HG03457 (cell line): ENCODE measurements around the gene TREH.
"Not testable (repeated sequence)": the region's sequence is repeated elsewhere in the genome, so short reads cannot be mapped to it uniquely, and the experiment has no call there.

Experiments
- ATAC-seq: cut with Tn5 transposase; IDR thresholded peaks from one replicate; pipeline ENCODE4 v1.9.1; 2021; ENCODE audit warnings: moderate number of reproducible peaks; ENCODE audit not compliant: unreplicated experiment

TREH gene

DNA sequence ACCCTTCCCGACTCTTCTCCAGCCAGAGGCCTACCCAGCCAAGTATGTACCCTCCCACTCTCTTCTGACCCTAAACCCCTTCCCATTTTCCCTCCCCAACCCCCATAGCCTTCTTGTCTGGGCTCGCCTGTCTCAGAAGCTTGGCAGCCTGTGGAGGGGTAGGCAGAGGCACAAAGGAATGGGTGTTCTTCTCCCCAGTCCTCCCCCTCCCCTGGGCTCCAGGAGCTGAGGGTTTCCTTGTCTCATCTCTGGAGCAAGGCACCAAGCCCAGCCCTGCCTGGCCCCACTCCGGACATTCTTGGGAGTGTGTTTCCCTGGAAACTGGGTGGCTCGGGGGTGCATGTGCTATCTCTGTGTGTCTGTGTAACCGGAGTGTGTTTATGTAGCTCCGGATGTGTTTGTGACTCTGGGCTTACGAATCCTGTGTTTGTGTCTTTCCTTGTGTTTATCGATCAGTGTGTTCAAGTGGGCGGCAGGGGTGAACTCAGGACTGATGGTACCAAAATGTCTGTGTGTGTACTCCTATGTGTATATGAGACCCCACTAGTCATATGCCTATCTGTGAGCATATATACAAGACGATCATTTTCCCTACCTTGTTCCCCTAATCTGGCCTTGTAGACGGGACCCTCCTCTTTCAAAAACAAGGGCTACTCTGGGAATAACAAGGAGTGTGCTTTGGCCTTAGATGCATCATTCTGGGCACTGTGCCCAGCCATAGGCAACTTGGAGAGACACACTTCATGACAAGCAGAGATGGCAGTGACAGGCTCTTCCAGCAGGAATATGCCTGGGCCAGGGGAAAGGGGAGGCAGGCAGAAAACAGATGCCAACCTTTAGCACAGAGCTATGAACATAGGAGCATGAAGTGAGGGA lies 61.1 kb downstream of the TREH start:
- ATAC-seq = no peak

DNA sequence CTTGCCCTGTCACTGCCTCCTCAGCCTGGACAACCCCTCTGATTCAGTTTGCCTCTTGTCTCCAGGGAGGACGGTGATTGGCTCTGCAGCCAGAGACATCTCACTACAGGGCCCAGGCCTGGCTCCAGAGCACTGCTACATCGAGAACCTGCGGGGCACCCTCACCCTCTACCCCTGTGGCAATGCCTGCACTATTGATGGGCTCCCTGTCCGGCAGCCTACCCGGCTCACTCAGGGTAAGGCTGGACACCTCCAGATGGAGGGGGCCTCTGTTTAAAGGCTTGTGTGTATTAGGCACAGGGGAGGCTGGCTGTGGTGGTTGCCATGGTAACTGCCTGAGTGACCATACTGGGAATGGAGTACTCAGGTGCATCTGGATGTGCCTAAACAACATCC lies 63.5 kb downstream of the TREH start:
- no peak for ATAC-seq

DNA sequence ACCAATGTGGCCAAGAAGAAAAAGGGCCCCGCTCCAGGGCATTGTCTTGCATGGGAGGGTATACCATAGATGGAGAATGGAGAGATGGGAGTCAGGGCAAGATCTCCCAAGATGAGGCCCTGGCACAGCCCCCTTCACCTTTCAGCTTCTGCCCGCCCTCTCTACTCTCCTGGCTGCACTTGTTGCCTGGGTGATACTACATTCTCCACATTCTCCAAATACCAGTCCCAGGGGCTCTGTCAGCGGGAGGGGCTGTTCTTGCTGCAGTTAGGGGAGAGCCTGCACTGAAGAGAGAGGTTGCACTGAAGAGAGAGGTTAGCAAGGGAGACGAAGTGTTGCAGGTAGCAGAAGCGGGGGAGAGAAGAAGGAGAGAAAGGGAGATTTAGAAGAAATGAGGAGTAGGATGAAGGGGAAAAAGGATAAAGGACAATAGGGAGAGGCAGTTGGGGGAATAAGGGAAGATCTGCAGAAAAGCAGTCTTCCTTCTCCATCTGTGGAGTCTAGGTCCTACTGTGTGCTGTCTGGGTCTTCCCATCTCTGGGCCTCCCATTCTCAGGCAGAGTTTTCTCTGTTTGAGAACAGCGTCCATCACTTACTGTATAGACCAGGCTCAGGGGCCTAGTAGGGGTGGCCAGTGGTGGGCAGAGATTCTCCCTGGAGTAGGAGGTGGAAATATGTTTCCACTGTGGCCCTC lies 64.0 kb downstream of the TREH start:
- no peak for ATAC-seq

DNA sequence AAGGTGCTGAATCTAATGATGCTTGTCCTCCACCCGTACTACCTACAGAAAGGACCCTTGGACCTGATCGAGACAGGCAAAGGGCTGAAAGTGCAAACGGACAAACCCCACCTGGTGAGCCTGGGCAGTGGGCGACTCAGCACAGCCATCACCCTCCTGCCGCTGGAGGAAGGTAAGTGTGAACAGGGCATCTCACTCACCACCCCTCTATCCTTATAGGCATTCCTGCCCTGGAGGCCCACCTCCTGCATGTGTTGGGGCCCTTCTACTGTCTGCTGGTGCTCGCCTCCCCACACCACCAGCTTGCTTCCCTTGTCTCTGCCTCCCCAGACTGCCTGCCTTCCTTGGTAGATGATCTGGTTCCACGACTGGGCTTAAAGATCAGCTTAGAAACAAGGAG lies 64.9 kb downstream of the TREH start:
- ATAC-seq = no peak

DNA sequence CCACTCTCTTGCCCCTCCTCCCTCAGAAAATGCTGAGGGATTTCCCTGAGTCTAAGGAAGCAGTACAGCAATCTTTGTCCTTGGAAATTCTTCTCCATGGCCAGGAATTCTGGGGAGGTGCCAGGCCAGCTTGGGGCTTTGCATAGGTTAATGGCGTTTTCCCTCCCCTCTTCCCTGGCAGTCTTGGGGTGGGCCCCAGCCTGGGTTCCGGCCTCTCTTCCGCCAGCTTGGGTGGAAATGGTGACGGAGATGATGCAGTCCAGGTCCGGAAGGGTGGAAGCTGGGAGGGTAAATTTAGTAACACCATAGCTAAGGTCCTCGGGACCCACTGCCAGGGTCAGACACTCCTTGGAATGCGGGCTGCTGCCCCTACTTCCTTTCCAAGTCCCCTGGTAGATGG lies 67.1 kb downstream of the TREH start:
- no peak for ATAC-seq

DNA sequence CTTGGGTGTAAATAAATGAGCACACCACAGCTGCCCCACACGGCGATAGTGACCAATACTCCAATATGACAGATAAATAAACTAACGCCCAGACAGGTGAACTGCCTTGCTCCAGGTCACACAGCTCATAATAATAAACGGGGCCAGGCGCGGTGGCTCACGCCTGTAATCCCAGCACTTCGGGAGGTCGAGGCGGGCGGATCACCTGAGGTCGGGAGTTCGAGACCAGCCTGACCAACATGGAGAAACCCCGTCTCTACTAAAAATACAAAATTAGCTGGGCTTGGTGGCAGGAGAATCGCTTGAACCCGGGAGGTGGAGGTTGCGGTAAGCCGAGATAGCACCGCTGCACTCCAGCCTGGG lies 68.0 kb downstream of the TREH start:
- not testable (repeated sequence) for ATAC-seq

DNA sequence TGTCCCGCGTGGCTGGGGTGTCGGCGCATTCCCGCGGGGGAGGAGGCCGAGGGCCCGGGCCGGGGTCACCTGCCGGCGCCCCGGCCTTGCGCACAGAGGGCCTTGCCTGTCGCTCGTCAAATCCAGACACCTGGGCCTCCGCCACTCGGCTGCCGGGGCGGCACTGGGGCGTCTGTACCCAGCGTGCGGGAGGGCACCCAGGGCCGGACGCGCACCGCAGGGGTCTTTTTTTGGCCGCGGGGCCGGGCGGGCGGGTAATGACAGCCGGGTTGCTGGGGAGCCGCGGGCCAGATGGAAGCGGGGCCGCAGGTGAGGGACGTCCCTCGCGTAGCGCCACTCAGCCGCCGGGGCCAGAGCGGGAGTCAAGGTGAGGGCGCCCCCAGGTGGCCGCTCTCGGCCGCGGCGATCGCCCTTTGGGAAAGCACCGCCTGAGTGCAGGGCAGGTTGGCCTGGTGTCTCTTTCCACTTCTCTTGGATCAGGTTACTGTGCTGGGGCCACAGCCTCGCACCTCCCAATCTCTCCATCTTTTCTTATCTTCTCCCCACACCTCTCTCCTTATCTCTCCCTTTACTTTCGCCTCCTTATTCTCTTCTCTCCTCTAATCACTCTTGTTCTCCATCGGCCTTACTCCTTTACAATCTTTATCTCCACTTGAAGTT lies 68.5 kb downstream of the TREH start:
- no peak for ATAC-seq

DNA sequence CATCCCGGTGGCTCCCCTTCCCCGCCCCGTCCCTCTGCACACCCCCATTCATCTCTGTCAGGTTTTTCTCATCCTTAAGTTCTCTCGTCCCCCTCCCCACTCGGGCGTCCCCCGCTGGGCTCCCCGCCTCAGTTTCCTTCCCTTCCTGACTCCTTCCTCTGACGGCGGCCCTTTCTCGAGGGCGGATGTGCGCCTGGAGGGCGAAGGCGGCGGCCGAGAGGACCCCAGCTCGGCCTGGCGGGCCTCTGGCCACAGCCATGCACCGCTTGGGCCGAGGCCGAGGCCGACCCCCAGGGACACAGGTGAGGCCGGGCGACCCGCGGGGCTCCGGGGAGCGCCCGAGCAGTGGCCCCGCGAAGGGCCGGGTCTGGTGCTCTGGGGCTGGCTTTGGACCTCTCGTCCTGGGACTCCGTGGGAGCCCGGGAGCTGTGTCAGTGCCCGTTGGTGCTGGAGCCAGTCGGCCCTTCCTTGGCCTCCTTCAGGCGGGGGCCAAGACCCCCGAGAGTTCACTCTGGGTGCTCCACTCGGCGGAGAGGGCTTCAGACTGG lies 69.2 kb downstream of the TREH start:
- ATAC-seq = no peak

DNA sequence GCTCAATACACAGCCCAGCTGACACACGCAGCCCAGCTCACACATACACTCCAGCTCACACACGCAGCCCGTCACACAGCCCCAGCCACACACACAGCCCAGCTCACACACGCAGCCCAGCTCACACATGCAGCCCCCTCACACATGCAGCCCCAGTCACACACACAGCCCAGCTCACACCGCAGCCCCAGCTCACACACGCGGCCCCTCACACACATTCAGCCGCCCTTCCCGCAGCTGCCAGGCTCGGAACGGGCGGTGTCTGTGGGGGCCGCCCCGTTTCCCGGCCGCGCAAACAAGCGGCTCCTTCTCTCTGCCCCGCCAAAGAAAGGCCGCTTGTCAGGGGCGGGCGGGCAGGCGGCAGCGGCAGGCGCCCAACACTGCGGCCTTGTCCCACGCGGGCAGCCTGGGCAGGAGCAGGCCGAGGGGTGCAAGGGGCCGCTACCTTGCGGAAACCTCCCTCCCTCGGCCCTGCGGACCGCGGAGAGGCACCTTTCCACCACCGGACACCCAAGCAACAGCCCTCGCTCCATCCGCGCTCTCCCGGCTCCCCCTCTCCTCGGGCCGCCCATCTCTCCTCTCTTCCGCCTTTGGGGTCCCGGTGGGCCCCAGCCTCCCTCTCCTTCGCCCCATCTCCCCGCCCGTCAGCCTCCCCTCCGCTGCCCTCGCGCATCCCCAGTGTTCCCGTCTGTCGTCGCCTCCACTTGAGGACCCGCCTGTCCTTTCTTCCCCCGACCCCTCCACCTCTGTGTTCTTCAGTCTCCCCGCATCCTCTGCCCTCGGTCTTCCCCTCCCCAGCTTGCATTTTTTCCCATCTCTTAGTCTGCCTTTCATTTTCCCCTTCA lies 69.8 kb downstream of the TREH start:
- no peak for ATAC-seq

DNA sequence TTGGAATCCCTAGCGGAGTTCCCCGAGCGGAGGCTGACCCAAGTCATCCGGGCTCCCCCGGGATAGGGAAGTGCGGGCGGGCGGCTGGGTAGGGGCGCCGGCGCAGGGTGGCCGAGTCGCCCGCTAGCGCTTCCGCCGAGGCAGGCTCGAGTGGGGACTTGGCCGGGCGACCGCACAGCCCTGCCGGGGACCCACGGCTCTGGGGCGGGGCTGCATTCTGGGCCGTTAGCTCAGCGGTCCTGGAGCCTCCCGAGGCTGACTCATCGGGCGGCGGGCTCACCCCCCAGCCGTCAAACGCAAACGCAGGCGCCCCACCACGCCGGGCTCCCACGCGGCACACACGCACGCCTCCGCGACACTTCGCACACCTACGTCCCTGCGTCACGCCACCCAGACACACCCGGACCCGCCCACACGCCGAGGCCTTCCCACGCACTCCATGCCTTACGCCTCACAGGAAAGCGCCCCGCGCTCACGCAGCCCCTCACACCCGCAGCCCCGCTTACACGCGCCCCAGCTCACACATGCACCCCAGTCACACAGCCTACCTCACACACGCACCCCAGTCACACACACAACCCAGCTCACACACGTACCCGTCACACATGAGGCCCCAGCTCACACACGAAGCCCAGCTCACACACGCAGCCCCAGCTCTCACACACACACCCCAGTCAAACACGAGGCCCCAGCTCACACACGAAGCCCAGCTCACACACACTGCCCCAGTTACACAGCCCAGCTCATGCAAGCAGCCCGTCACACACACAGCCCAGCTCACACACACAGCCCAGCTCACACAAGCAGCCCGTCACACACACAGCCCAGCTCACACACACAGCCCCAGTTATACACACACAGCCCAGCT lies 70.9 kb downstream of the TREH start:
- no peak for ATAC-seq

DNA sequence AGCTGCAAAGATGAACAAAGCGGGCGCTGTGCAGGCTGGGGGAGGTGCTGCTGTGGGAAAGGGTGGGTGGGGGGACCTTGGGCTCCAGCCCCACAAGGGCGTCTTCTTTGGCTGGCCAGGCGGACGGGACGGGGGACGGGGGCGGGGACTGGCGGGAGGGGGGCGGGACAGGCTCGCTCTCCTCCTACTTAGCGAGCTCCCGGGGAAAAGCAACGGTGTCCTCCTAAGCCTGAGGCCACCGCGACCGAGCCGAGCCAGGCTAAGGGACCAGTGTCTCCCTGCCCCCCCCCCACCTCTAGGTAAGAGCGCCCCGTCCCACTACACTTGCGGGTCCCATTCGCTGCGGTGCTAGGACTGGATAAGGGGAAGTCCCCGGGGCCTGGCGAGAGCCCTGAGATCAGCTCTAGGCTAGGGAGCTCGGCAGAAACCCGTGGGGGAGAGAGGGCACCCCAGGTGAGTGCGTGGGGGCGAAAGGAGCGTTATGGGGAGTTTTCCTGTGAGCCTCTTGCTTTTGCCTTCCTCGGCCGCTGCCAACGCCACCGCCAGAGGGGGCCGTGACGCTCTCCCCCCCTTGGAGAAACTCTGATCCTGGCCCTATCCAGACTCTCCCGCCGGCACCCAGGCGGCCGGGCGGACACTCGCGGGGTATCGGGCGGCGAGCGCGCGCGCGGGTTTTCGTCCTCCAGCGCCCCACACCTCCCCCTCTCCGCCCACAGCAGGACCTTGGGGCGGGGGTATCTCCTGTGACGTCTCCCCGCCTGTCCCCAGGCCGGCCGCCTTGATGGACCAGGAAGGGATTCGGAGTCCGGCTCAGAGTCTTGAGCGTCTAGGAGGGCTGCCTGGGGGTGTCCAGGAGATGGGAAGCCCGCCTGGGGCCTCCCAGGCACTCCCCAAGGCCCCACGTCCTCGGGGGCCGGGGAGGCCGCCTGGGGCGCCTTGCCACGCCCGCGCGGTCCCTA lies 71.8 kb downstream of the TREH start, which contains the start of gene PHLDB1:
TSS of gene PHLDB1 (plus strand) at position 215 of the 959 bp plus-strand sequence. CDS start 6,222 bp downstream, outside the sequence.
- ATAC-seq = no peak
